GM12878 (cell line): ENCODE data around the gene SCYL1. TPM values are rescaled to one million over a fixed set of nuclear protein-coding genes. Genes with fewer than 3 reads are reported as not detected.

Source experiments
- CHD2 ChIP-seq: IDR thresholded peaks from 2 replicates; pipeline ENCODE4 v1.6.1; 2011; ENCODE audit warnings: low read depth, low read length, improper control_type of control experiment, borderline replicate concordance
- HDAC6 ChIP-seq: fragments of 200-600 bp; sonication (generic); IDR thresholded peaks from one replicate; pipeline ENCODE4 v1.8.0; 2017; ENCODE audit warnings: antibody characterized with exemption; ENCODE audit not compliant: unreplicated experiment
- MEF2B ChIP-seq: fragments of 450-650 bp; IDR thresholded peaks from 2 replicates; pipeline ENCODE4 v1.6.1; 2018; ENCODE audit warnings: mild to moderate bottlenecking, moderate library complexity; ENCODE audit not compliant: partially characterized antibody, poor library complexity, severe bottlenecking
- MTA3 ChIP-seq: IDR thresholded peaks from 2 replicates; pipeline ENCODE4 v1.6.1; 2012; ENCODE audit warnings: low read length, inconsistent platforms, borderline replicate concordance
- ZNF207 ChIP-seq: fragments of 450-650 bp; IDR thresholded peaks from 2 replicates; pipeline ENCODE4 v1.6.1; 2014; ENCODE audit warnings: antibody characterized with exemption, mild to moderate bottlenecking, borderline replicate concordance
- polyA plus RNA-seq, 11 experiments: library from polyadenylated mRNA; depleted of rRNA in 4 of 11; unstranded in 6 of 11; stranded (reverse) in 5 of 11; fragments of >200 nt; fragmentation: Nextera tagmentation in 4 of 11; fragmentation: Illumina TruSeq in 1 of 11; extraction: Ambion mirVana in 4 of 11; extraction: Trizol in 1 of 11; gene quantifications; 1 replicate in 1 of 11; 2 replicates in 10 of 11; pipeline versions ENCODE4 v1.2.1 to v1.2.3, GENCODE V29; 2011 to 2016; ENCODE audit warnings: inconsistent platforms in 2 of 11, missing spikeins in 2 of 11, low read depth in 1 of 11
- total RNA-seq, 4 experiments: library from RNA; depleted of rRNA in 3 of 4; stranded (reverse); fragments of >200 nt in 3 of 4; fragmentation: Illumina TruSeq in 1 of 4; extraction: Trizol in 1 of 4; gene quantifications; 2 replicates each; pipeline versions ENCODE4 v1.2.1 to v1.2.3, GENCODE V29; 2013 to 2021
- TF ChIP-seq, protein P1 (sequence below): fragments of 450-650 bp; IDR thresholded peaks from 2 replicates; pipeline ENCODE4 v1.6.1; 2017; ENCODE audit warnings: mild to moderate bottlenecking, low read depth, inconsistent platforms; ENCODE audit not compliant: poor library complexity, severe bottlenecking
- TF ChIP-seq, protein P2 (sequence below): fragments of 450-650 bp; IDR thresholded peaks from 2 replicates; pipeline ENCODE4 v1.6.1; 2017; ENCODE audit warnings: mild to moderate bottlenecking

SCYL1 gene
- total and polyA plus RNA-seq, 10 of the 15 experiments (the other 5 are each of a cell fraction or from before 2014, with no cell fraction given), result 0.80 to 82.7 (median 51.2) TPM

DNA sequence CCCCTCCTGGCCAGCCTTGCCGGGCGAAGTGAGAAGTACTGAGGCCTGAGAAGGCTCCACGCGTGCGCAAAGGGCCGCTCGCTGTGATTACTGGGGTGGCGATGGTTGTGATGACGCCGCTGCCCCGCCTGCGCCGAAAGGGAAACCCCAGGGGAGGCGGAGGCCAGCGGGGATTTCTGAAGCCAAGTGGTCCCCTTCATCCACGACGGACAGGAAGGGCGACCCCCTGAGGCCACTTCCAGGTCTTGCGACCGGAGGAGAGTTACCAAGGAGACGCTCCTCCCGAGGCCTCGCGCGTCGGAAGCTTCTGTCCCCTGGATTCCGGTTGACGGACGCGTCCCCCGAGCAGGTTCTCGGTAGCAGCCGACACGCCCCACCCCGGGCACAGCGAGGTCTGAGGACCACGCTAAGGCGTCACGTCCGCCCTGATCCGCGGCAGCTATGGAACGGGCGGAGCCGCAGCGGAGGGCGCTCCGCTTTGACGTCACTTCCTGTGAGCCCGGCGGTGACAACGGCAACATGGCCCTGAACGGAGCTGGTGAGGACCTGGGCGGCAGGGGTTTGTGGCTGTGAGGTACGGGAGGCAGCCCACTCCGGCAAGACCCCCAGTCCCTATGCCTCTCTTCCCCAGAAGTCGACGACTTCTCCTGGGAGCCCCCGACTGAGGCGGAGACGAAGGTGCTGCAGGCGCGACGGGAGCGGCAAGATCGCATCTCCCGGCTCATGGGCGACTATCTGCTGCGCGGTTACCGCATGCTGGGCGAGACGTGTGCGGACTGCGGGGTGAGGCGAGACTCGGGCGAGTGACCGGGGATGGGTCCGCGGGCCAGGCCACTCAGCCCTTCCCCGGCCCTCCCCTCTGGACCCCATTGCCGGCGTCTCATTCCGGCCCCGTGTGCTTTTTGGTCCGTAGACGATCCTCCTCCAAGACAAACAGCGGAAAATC is 45.4 kb downstream of the SCYL1 start, which contains the start of gene ZNRD2 (continued):
- TF ChIP-seq, protein P1, sequence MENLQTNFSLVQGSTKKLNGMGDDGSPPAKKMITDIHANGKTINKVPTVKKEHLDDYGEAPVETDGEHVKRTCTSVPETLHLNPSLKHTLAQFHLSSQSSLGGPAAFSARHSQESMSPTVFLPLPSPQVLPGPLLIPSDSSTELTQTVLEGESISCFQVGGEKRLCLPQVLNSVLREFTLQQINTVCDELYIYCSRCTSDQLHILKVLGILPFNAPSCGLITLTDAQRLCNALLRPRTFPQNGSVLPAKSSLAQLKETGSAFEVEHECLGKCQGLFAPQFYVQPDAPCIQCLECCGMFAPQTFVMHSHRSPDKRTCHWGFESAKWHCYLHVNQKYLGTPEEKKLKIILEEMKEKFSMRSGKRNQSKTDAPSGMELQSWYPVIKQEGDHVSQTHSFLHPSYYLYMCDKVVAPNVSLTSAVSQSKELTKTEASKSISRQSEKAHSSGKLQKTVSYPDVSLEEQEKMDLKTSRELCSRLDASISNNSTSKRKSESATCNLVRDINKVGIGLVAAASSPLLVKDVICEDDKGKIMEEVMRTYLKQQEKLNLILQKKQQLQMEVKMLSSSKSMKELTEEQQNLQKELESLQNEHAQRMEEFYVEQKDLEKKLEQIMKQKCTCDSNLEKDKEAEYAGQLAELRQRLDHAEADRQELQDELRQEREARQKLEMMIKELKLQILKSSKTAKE, result peak; percentile 64
- no peak for TF ChIP-seq HDAC6
- TF ChIP-seq, protein P2, sequence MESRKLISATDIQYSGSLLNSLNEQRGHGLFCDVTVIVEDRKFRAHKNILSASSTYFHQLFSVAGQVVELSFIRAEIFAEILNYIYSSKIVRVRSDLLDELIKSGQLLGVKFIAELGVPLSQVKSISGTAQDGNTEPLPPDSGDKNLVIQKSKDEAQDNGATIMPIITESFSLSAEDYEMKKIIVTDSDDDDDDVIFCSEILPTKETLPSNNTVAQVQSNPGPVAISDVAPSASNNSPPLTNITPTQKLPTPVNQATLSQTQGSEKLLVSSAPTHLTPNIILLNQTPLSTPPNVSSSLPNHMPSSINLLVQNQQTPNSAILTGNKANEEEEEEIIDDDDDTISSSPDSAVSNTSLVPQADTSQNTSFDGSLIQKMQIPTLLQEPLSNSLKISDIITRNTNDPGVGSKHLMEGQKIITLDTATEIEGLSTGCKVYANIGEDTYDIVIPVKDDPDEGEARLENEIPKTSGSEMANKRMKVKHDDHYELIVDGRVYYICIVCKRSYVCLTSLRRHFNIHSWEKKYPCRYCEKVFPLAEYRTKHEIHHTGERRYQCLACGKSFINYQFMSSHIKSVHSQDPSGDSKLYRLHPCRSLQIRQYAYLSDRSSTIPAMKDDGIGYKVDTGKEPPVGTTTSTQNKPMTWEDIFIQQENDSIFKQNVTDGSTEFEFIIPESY, result no peak
- TF ChIP-seq CHD2, result peak; percentile 69; the same call in 1 of the 2 replicates
- peak; percentile 95 for TF ChIP-seq MEF2B
- no peak for TF ChIP-seq MTA3
- 0 out of 2 replicates have a peak, but pooled peaks have one; percentile 44 for TF ChIP-seq ZNF207
